Ectodermal cell (in vitro differentiated cells): ENCODE measurements around the gene NUP133.

Experiments used
- H3K27ac ChIP-seq: 2 replicates; pipeline ENCODE4 v1.7.0; 2013; ENCODE audit warnings: mild to moderate bottlenecking, low read depth, low read length; ENCODE audit not compliant: insufficient read depth, poor library complexity, severe bottlenecking
- H3K27me3 ChIP-seq: 2 replicates; pipeline ENCODE4 v1.7.0; 2013; ENCODE audit warnings: mild to moderate bottlenecking, low read length; ENCODE audit not compliant: insufficient read depth, control insufficient read depth, poor library complexity, severe bottlenecking
- H3K36me3 ChIP-seq: one replicate; pipeline ENCODE4 v1.7.0; 2013; ENCODE audit warnings: low read length; ENCODE audit not compliant: control insufficient read depth, insufficient read depth
- H3K4me1 ChIP-seq: one replicate; pipeline ENCODE4 v1.7.0; 2013; ENCODE audit warnings: low read length; ENCODE audit not compliant: control insufficient read depth, insufficient read depth
- H3K4me3 ChIP-seq: 2 replicates; pipeline ENCODE4 v1.7.0; 2013; ENCODE audit warnings: low read depth, low read length, control low read depth; ENCODE audit not compliant: insufficient read depth
- H3K9me3 ChIP-seq: 2 replicates; pipeline ENCODE4 v1.7.0; 2013; ENCODE audit warnings: mild to moderate bottlenecking, low read length, moderate library complexity; ENCODE audit not compliant: control insufficient read depth
- WGBS, 2 experiments: methylation state at CpG; one replicate each; pipeline ENCODE4 v1.1.7; 2013; ENCODE audit warnings: missing lambda C conversion rate in 2 of 2; 5-methylcytosine and 5-hydroxymethylcytosine counted together

NUP133 gene

DNA sequence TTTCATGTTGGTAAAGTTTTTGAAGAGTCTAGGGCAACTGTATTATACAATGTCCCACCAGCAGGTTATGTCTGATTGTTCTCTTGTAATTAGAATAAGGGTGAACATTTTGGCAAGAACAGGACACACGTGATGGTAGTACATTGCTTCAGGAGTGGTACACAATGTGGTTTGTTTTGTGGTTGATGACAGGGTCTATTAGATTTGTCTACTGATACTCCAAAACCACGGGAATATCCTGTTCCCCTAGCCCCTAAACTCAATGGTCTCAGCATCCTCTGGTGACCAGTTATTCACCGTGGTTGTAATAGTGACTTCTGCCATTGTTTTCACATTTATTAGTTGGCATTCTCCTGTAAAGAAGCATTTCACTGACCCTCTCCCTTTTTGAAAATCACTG is 52.1 kb downstream of the NUP133 start:
- Histone ChIP-seq H3K27ac (no peak overlapping the region), H3K4me3 (no peak overlapping the region), H3K4me1 (no peaks in the 10 kb centered on the region), H3K27me3 (no peaks in the 10 kb centered on the region), H3K36me3 (peaks cover 21% of the 10 kb centered on the region), H3K9me3 (no peaks in the 10 kb centered on the region)
- WGBS, 2 experiments, result 92 to 93% methylated on average over 3 of the region's 3 CpGs

GRCh38 chr1:229454056-229454455 is 54.1 kb downstream of the NUP133 start:
- Histone ChIP-seq H3K27ac (no peak overlapping the region), H3K36me3 (peaks cover 7% of the 10 kb centered on the region), H3K9me3 (no peaks in the 10 kb centered on the region), H3K4me1 (no peaks in the 10 kb centered on the region), H3K27me3 (no peaks in the 10 kb centered on the region), H3K4me3 (no peak overlapping the region)
- 94% methylated on average over 4 of the region's 4 CpGs for WGBS, 2 experiments

GRCh38 chr1:229452956-229453801 is 55.0 kb downstream of the NUP133 start:
- no peak overlapping the region for H3K4me3 ChIP-seq
- no peaks in the 10 kb centered on the region for H3K4me1 ChIP-seq
- H3K27me3 ChIP-seq, result no peaks in the 10 kb centered on the region
- H3K27ac ChIP-seq, result no peak overlapping the region
- 88 to 91% methylated on average over 5 of the region's 5 CpGs for WGBS, 2 experiments
- H3K9me3 ChIP-seq, result no peaks in the 10 kb centered on the region
- H3K36me3 ChIP-seq, result peaks cover 13% of the 10 kb centered on the region

DNA sequence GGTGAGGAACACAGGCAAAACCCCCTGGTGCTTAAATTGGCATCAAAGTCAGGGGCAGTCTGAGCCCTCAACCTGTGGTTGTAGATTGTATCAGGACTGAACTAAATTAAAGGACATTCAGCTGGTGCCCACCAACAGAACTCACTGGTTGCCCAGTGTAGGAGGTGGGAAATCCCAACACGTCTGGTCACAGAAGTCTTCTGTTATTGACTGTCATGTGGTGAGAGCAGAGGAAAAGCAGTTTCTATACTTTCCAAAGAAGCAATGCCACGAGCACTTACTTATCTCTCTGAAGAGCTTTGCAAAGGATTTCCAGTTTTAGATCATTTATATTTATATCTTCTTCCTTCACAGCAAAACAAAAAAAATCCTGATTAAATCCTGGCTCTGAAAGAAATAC is 59.3 kb downstream of the NUP133 start:
- WGBS, 2 experiments, result 92 to 100% methylated on average over 2 of the region's 2 CpGs
- Histone ChIP-seq H3K36me3 (peaks cover 16% of the 10 kb centered on the region), H3K4me3 (no peak overlapping the region), H3K4me1 (no peaks in the 10 kb centered on the region), H3K9me3 (no peaks in the 10 kb centered on the region), H3K27me3 (no peaks in the 10 kb centered on the region), H3K27ac (no peak overlapping the region)

- Histone ChIP-seq H3K9me3 (no peaks in the 10 kb centered on the region), H3K27ac (no peak overlapping the region), H3K4me1 (no peaks in the 10 kb centered on the region), H3K36me3 (peaks cover 16% of the 10 kb centered on the region), H3K27me3 (no peaks in the 10 kb centered on the region), H3K4me3 (no peak overlapping the region)
- 91 to 93% methylated on average over 4 to 7 of the region's 7 CpGs for WGBS, 2 experiments
Observed at GRCh38 chr1:229448354-229448753, 59.8 kb downstream of the NUP133 start.

DNA sequence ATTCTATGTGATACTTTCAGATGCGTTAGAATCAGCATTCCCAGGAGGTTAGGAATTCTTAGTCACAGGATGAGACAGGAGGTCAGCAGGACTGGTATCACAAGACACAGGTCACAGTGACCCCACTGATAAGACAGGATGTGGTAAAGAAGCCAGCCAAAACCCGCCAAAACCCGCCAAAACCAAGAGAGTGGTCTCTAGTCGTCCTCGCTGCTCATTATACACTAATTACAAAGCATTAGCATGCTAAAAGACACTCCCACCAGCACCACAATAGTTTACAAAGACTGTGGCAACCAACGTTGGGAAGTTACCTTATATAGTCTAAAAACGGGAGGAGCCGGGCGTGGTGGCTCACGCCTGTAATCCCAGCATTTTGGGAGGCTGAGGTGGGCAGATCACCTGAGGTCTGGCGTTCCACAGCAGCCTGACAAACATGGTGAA is 60.3 kb downstream of the NUP133 start:
- WGBS, 2 experiments, result 92% methylated on average over 11 of the region's 11 CpGs
- H3K27me3 ChIP-seq, result no peaks in the 10 kb centered on the region

DNA sequence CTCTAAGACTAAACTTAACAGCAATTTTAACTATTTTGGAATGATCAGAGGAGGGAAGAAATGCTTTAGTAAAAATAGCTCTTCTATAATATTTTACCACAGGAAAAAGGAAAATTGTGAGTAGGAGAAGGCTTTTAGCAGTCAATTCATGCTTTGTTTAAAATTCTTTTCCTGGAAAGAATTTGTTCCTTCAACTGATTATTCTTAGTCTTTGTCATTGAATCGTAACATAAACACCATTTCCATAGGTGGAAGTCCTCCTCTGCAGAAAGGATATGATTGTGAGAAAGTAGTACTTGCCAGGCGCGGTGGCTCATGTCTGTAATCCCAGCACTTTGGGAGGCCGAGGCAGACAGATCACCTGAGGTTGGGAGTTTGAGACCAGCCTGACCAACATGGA is 62.3 kb downstream of the NUP133 start:
- Histone ChIP-seq H3K27me3 (no peaks in the 10 kb centered on the region), H3K36me3 (peaks cover 15% of the 10 kb centered on the region), H3K27ac (no peak overlapping the region), H3K4me3 (no peak overlapping the region), H3K9me3 (no peaks in the 10 kb centered on the region), H3K4me1 (no peaks in the 10 kb centered on the region)
- 91 to 96% methylated on average over 3 to 4 of the region's 4 CpGs for WGBS, 2 experiments

More for the DNA sequence above, 60.3 kb downstream of the NUP133 start:
- peaks cover 16% of the 10 kb centered on the region for H3K36me3 ChIP-seq
- no peak overlapping the region for H3K27ac ChIP-seq
- H3K4me3 ChIP-seq, result no peak overlapping the region
- no peaks in the 10 kb centered on the region for H3K9me3 ChIP-seq
- H3K4me1 ChIP-seq, result no peaks in the 10 kb centered on the region

DNA sequence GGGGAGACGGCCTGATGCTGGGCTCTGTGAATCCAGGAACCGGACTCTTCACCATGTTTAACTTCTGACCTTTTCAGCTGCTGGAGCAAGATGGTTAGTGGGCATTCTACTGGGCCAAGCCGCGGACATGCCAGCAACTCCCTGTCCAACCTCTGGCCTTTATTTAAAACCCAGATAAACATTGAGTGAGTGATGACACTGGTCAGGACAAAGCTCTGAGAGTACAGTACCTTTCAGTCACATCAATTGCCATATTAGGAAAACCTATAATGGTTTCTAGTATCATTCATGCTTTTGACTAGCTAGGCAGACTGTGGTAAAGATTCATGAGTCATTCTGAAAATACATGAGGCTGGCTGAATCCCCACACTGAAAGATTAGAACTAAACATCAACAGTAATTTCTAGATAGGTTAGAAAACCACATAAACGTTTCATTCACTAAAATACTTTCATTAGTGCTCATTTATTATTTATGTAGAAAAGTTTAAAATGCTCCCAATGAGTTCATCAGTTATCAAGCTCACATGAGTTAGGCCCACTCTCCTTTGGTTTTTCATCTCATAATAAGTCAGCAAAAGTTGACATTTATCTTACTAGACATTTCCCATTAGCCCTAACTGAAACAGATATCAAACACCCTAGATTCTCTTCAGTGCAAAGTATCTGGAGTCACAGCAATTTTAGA is 67.1 kb downstream of the NUP133 start:
- Histone ChIP-seq H3K4me1 (no peaks in the 10 kb centered on the region), H3K27me3 (peaks cover 4% of the 10 kb centered on the region), H3K36me3 (peaks cover 9% of the 10 kb centered on the region), H3K4me3 (no peak overlapping the region), H3K27ac (no peak overlapping the region), H3K9me3 (no peaks in the 10 kb centered on the region)
- 81 to 85% methylated on average over 4 of the region's 5 CpGs for WGBS, 2 experiments

GRCh38 chr1:229438021-229438420 is 70.1 kb downstream of the NUP133 start:
- Histone ChIP-seq H3K36me3 (peaks cover 6% of the 10 kb centered on the region), H3K27me3 (peaks cover 32% of the 10 kb centered on the region), H3K4me3 (no peak overlapping the region), H3K9me3 (no peaks in the 10 kb centered on the region), H3K4me1 (peaks cover 13% of the 10 kb centered on the region), H3K27ac (no peak overlapping the region)
- WGBS, 2 experiments, result 86 to 93% methylated on average over 2 to 3 of the region's 3 CpGs

DNA sequence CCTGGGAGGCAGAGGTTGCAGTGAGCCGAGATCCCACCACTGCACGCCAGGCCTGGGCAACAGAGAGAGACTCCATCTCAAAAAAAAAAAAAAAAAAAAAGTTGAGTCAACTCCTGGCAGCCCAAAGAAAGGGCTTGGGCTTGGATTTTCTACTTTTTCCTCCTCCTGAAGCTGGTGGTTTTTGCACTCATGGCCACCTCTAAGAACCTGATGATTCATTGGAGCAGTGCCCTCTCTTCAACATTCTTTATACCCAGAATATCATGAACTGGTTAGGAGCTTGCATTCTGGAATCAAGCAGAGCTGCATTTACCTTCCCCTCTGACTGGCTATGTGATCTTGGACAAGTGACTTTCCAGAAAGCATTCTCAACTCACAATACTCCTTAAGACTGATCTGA is 70.7 kb downstream of the NUP133 start:
- Histone ChIP-seq H3K27me3 (peaks cover 38% of the 10 kb centered on the region), H3K4me3 (no peak overlapping the region), H3K27ac (no peak overlapping the region), H3K36me3 (peaks cover 6% of the 10 kb centered on the region), H3K4me1 (peaks cover 13% of the 10 kb centered on the region), H3K9me3 (no peaks in the 10 kb centered on the region)
- 92 to 97% methylated on average over 2 of the region's 2 CpGs for WGBS, 2 experiments
